NCI-H510A (cell line): Measurements from ENCODE around the gene HOGA1.

ENCODE experiments used
- DNase-seq: peaks from one replicate; lab custom pipeline; 2025; lab: John Stamatoyannopoulos, UW

Gene HOGA1

DNA sequence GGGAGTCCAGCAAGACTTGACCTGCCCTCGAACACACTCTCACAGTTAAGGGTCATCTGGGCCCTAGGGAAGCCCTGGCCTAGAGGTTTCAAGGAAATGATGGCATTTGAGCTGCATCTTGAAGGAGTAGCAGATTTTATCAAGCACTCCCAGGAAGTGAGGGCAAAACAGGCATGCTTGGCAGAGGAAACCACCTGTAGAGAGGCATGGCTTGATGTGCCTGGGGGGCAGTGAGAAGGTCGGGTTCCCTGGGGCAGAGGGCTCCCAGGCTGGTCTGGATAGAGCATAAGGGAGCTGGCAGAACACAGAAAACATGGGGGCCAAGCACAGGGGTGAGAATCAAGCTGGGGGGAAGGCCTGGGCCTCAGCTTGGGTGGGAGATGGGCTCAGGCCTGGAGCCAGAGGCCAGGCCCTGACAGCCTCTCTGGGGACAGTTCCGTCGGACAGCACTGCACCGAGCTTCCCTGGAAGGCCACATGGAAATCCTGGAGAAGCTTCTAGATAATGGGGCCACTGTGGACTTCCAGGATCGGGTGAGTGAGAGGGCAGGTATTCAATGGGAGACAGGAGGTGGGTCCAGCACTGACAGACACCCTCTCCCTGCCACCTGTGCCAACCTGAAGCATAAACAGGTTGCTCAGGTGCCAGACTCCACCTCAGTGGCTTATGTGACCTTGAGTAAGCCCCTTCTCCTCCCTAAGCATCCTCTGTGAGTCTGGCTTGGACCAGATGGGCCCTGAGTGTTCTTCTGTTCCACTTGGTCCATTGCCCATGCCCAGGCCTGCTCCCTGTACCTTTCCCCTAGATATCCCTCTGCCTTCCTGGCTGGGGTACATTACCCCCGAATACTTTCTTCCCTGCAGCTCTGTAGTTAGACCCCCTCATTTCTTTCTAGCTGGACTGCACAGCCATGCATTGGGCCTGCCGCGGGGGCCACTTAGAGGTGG is 3.5 kb upstream of the HOGA1 start:
- no peak for DNase-seq

DNA sequence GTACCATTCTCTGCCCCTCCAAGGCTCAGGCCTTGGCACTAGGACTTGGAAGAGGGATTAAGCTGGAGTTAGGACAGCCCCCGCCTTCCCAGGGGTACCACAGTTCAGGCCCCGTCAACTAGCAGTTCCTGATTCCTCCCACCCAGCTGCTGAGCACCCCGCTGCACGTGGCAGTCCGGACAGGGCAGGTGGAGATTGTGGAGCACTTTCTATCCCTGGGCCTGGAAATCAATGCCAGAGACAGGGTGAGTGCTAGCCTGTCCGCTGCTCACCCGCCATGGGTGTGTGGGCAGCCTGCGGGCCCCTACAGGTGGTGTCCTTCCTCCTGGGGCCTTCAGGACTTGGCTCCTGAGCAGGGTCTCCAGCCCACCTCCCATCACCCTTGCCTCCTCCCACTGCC is 2.0 kb upstream of the HOGA1 start:
- DNase-seq, result no peak

DNA sequence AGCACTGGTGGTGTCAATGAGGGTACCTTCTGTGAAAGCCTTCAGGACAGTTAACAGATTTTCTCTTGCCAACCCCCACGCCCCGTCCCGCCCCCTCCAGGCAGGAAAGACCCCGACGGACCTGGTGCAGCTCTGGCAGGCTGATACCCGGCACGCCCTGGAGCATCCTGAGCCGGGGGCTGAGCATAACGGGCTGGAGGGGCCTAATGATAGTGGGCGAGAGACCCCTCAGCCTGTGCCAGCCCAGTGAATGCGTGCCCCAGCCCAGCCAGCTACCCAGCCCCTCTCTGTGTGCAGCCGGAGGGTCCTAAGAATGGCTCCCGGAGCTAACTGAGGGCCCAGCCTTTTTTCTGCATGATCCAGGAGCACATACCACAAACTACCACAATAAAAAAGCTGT is 713 bp upstream of the HOGA1 start:
- no peak for DNase-seq

DNA sequence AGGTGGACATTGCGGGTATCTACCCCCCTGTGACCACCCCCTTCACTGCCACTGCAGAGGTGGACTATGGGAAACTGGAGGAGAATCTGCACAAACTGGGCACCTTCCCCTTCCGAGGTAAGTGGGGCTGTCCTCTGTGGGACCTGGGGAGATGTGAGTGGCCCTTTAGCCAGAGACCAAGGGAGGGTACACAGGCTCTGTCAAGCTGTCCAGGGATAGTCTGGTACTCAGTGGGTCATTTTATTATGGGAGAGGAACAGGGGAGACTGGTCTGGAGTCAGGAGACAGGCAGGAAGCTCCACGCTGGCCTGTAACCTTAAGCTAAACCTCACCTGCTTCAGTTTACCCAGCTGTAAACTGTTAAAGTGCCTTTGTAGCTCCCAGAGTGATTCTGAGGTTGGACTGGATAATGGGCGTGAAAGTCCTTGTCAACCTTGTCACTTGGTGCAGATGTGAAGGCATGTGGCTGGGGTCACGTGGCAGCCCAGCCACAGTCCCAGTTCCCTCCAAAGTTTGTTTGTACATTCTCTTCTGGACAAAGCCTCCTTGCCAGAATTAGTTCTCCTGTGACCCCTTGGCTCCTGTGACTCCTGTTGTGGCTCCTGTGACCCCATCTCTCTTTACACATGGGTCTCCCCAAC is 729 bp downstream of the HOGA1 start:
- DNase-seq, result no peak

DNA sequence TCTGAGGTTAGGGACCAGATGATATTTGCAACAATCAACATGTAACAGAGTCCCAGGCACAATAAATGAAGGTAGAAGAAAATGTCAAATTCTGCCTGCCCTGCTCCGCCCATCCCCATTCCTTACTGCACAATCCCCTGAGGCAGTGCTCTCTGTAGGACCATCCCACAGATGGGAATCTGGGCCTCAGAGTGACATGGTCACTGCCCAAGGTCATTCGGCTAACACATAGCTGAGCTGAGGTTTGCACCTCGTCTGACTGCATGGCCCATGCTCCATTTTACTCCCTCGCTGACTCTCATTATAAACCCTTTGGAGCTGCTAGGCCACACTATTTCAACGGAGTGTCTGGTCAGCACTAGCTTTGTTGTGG is 1.2 kb downstream of the HOGA1 start:
- no peak for DNase-seq

DNA sequence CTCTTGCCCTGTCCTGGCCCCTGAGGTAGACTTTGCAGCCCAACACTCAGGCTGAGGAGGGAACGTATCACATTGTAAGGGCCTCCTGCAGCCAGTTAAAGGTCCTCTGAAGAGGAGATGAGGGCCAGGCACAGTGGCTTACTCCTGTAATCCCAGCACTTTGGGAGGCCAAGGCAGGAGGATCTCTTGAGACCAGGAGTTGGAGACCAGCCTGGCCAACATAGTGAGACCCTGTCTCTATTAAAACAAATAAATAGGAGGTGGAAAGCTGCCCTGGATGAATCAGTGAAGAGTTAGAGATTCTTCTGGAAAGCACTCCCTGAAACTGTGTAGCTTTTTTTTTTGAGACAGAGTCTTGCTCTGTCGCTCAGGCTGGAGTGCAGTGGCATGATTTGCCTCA is 3.0 kb downstream of the HOGA1 start:
- no peak for DNase-seq

DNA sequence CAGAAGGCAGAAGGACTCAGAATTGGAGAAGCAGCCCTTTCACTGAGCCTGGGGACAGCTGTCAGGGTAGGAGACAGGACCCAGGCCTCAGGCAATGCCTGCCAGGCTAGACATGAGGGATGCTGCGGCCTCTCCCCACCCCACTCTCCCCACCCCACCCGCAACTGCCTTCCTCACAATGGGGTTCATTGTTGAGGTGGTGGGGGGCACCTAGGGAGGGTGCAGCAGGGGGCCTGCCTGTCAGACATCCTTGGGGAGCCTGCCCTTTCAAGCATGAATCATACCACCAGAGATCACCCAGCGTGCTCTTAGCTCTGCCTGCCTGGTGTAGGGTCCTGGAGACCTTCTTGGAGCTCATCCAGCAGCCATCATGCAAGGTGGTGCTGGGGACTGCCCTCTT is 5.3 kb downstream of the HOGA1 start, which contains the start of gene C10orf62:
Gene C10orf62 (plus strand): TSS at position 243 of the 400 bp plus-strand sequence. CDS start 177 bp downstream, outside the sequence.
- DNase-seq, result no peak

DNA sequence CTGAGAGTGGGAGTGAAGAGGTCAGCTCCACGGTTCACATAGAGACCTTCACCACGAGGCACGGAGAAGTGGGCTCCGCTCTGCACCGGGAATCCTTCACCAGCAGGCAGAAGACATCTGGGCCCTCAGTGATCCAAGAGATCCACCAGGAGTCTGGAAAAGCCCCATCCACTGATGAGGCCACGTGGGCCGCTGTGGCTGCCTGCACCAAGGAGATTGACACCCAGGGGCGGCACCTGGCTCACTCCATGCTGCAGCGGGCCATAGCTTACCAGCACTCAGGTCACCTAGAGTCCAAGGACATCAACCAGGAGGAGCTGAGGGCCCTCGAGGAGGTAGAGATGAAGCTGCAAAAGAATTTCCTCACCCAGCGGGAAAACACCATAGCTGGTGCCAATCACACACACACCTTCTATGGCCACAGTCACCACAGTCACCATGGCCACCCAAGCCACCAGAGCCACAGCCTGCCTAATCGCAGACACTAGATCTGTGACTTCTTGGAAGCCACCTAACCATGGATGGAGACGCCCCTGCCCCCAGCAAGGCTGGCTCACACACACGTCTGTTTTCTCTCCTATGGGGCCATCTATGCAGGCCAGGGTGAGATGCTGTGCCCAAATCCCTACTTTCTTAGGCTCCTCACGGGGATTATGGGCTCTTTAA is 6.0 kb downstream of the HOGA1 start:
- no peak for DNase-seq

DNA sequence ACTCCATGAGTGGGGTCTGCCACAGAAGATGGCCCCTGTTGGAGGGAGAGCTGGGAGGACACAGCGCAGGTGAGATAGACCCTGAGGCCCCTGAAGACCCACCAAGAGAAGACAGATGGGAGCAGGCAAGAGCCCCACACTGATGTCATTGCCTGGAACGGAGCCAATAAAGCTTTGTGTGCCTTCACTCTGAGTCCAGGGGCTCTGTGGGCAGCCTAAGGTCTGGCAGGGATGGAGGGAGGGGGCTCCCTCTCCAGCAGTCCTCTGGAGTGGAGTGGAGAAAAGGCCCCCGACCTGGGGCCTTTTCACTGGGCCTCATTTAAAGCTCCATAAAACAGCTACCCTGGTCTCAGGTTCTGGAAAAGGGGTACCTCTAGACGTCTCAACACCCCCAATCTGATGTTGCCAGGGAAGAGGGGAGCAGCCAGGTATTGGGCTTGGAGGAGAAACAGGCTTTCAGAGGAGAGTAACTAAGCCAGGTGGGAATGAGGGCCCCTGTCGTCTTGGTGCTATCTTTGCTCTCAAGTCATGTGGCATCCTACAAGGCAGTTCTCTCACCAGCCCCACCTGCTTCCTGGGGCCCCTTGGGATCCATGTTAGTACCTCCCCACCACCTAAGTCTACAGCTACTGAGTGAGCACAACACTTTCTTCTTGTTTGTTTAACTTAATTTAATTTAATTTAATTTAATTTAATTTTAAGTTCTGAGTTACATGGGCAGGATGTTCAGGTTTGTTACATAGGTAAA is 6.7 kb downstream of the HOGA1 start:
- DNase-seq, result no peak

DNA sequence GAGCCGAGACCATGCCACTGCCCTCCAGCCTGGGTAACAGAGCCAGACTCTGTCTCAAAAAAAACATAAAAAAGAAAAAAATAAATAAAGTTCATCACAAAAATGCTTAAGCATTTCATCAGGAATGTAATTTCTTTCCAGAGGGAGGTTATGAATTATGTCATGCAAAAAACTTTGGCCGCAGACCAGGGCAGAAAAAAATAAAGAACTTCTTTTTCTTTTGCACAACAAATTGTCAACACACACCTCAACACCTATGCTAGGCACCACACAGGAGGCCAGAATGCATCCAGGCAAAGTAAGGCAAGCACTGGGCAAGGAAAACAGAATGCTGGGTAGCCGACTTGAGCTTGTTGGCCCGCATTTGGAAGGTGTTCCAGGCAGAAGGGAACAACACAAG is 9.2 kb downstream of the HOGA1 start:
- no peak for DNase-seq

DNA sequence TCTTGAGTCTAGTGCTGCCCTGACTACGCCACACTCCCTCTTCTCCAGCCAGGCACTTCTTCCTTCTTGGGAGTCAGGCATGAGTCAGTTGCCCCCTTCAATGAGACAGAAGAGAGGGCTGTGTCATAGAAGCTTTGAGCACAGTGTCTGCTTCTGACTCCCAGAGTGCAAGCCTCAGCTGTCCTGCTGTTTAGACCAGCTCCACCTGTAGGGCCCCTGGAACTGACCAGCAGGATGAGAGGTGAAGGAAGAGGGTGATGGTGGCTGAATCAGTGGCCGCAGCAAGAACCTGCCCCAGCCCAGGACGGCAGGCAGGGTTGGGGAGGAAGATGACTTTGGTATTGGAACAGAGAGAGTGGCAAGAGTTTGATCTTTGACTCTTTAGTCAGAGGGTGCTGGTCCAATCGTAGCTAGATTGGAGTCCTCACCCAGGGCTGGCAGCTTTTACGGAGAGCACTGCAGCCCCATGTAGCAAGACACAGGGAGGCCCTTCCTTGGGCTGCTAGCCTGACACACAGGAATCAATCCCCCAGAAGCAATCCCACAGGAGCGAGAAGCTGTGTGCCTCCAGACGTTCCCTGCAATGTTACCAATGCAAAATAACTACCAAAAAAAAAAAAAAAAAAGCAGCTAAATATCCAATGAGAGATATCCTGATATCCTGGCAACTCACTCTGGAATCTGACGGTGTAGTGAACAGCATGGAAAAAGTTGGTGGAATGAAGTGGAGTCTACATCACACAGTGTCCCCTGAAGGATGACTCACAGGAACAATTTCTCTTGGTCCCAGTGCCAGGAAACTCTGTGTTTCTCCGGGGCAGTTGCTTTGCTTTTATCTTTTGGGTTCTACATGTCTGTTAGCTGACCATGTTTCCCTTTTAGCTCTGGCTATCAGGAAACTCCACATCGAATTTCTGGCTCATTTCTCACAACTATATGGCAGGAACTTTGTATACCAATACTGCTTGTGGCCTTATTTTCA is 12.2 kb downstream of the HOGA1 start:
- DNase-seq, result no peak

DNA sequence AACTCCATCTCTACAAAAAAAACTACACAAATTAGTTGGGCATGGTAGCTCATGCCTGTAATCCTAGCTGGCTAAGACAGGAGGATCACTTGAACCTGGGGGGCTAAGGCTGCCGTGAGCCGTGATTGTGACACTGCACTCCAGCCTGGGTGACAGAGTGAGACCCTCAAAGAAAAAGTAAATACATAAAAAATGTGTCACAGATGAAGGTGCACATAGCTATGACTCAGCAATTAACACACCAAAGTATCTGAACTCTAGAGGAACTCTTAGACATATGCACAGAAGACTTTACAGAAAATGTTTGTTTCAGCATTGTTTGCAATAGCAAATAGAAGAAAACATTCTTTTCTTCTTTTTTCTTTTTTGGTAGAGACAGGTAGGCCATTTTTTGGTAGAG is 13.6 kb downstream of the HOGA1 start:
- DNase-seq, result no peak

DNA sequence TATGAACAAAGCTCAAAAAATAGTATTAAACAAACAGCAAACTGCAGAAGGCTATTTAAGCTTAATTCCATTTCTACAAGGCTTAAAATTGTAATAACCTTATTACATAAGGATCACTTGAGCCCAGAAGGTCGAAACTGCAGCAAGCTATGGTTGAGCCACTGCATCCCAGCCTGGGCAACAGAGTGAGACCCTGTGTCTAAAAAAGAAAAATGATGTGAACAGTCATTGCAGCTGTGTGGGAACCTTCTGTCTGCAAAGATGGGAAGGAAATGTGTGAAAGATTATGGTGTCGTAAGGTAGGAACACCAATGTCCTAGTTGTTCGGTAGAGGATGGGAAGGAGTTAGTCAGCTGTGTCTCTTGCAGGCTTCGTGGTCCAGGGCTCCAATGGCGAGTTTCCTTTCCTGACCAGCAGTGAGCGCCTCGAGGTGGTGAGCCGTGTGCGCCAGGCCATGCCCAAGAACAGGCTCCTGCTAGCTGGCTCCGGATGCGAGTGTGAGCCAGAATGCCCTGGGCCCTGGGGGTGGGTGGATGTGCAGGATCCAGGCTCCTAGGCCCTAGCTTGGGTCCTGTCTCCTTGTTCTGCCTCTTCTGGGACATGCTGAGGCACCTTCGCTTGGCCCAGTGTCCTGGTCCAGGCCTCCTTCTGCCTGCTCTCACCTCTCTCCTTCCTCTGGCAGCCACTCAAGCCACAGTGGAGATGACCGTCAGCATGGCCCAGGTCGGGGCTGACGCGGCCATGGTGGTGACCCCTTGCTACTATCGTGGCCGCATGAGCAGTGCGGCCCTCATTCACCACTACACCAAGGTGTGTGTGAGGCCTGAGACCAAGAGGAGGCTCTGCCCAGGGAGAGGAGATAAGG is 14.4 kb downstream of the HOGA1 start:
- DNase-seq, result no peak

DNA sequence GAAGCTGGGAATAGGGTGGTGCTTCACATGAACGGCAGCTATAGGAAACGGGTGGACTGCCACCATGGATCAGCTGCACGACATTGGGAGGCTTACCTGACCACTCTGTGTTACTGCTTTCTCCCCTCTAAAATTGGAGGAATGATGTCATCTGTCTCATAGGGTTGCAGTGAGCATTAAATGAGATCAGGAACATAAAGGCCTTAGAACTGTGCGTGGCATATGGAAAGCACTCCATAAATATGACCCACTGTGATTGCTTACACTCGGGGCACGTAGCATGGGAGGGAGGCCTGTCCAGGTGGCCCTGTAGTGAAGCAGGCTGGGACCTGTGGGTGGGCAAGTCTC is 15.1 kb downstream of the HOGA1 start:
- DNase-seq, result no peak

DNA sequence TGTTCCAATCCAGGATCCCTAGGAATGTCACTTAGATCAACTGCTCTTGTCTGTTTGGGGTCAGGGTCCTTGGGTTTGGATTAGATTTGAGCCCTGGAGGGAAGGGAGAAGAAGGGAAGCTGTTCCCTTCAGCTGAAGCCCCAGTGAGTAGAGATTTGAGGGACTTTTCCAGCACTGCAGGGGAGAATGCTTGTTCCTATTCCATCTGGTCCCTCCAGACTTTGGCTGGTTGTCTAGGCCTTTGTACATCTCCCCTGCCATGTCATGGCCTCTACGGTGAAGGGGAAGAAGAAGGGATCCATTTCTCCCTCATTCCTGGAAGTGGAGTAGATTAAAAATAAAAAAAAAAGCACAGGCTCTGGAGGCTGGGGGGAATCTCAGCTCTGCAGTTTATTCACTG is 16.4 kb downstream of the HOGA1 start:
- DNase-seq, result no peak

DNA sequence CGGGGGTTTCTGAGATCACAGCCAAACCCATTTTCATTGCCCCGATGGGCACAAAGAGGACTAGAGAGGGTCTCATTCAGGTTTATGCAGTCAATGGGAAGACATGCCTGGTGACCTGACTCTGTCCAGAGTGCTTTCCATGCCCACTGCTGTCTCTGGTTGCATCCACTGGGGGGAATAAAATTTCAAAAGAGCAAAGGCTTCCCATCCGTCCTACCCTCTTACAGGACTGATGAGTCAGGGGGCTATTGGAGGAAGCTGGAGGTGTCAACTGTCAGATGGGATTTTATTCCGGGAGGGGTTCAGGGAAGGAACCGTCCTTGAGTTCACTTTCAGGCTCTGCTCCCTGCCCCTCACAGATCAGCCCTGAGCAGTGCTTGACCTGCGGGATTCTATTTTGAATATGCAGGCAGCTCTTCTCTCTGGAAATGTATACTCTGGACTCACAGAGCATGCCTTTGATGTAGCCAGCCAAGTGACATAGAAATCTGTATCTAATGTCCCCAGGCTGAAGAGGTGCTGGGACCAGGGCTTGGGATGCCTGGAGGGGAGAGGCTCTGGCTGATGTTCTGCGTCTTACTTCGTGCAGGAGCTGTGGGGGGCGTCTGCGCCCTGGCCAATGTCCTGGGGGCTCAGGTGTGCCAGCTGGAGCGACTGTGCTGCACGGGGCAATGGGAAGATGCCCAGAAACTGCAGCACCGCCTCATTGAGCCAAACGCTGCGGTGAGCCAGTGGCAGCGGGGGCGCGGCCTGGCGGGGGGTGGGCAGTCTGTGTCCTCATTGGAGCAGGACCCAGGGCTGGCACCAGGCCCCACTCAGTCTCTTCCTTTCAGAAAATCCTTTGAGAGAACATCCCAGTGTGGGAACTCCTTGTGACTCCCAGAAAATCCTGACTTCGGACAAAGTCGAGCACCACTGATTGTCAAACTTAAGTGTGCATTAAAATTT is 17.4 kb downstream of the HOGA1 start:
- DNase-seq, result no peak

DNA sequence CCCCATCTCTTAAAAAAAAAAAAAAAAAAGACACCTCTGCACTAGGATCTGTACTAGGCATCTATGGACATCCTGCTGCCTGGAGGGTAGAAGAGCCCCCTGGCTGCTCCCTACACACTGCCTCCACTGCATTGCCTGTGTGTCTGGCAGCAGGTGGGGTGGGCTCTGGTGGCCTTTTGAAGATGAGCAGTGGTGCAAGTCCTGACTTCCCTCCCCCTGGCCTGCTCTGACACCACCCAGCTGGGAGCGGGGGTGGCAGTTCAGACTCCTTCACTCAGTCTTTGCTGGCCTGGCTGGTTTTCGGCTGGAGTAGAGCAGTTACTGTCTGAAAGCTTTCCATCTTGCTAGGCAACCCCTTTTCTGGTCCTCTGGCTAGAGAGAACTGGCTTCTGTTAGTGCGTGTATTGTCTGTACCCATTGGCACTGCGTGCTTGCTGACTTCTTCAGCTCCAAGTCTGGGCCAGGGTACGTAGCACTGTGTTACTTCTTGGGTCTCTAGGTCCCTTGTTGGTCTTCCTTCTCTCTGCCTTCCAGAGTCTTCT is 23.0 kb downstream of the HOGA1 start:
- no peak for DNase-seq

DNA sequence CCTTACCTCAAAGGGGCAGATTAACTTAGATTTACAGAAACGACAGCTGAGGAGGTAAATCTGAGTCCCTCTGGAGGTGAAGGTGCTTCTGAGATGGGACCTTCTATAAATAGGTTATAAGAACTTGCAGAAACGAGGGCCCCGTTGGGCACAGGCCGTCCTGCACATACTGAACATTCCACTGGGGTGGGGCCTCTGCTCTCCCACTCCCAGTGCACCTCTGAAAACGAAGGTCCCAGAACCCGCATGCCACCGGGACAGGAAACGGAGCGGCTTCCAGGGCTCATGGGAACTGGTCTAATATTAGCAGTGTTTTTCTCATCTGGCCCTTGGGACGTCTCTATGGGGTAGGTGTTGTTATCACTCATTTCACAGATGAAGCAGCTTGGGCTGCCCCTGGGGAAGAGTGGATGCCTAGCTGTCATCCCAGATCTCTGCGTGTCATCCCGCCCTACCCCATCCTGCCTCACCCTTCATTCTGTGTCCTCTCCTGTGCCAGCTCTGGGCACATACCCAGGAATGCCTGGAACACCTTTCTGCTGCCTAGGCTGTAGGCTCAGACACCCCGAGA is 24.9 kb downstream of the HOGA1 start:
- no peak for DNase-seq
